HG03571 (cell line): Measurements from ENCODE around the gene RERE.

Experiments used
- ATAC-seq: cut with Tn5 transposase; IDR thresholded peaks from one replicate; pipeline ENCODE4 v1.9.1; 2021; ENCODE audit not compliant: unreplicated experiment

Gene RERE

GRCh38 chr1:8358241-8358896 is 459.1 kb downstream of the RERE start:
- ATAC-seq, result no peak

- ATAC-seq, result no peak
These were observed 459.9 kb downstream of the RERE start for GRCh38 chr1:8357329-8358101.

- ATAC-seq, result no peak
These were observed 460.9 kb downstream of the RERE start for GRCh38 chr1:8356256-8357209.

- no peak for ATAC-seq
These were observed 461.8 kb downstream of the RERE start for GRCh38 chr1:8355439-8356255.

GRCh38 chr1:8354038-8354437 is 463.4 kb downstream of the RERE start:
- no peak for ATAC-seq

GRCh38 chr1:8352886-8353785 is 464.3 kb downstream of the RERE start:
- no peak for ATAC-seq

- ATAC-seq, result no peak
These were observed 465.0 kb downstream of the RERE start for GRCh38 chr1:8352471-8352845.

- no peak for ATAC-seq
These were observed 465.6 kb downstream of the RERE start for GRCh38 chr1:8351693-8352470.

GRCh38 chr1:8350914-8351684 is 466.3 kb downstream of the RERE start:
- no peak for ATAC-seq

GRCh38 chr1:8349961-8350360 is 467.5 kb downstream of the RERE start:
- ATAC-seq, result no peak

GRCh38 chr1:8349473-8349865 is 468.0 kb downstream of the RERE start:
- no peak for ATAC-seq

GRCh38 chr1:8348777-8349472 is 468.5 kb downstream of the RERE start:
- no peak for ATAC-seq

- ATAC-seq, result no peak
These were observed 469.2 kb downstream of the RERE start for GRCh38 chr1:8348047-8348776.

GRCh38 chr1:8347635-8348034 is 469.8 kb downstream of the RERE start:
- no peak for ATAC-seq

- no peak for ATAC-seq
These were observed 471.6 kb downstream of the RERE start for GRCh38 chr1:8345621-8346415.

GRCh38 chr1:8344893-8345507 is 472.4 kb downstream of the RERE start:
- no peak for ATAC-seq
